Thoracic aorta endothelial cell (primary cell): ENCODE measurements around the gene FGF16. TPM values are rescaled to one million over a fixed set of nuclear protein-coding genes. Genes with fewer than 3 reads are reported as not detected.

Source experiments
- total RNA-seq: library from RNA; depleted of rRNA; stranded (reverse); fragments of >200 nt; gene quantifications from 2 replicates; pipeline ENCODE4 v1.2.3, GENCODE V29; 2012

Gene FGF16
- 5.2 and 6.7 TPM in 2 replicates for total RNA-seq

DNA sequence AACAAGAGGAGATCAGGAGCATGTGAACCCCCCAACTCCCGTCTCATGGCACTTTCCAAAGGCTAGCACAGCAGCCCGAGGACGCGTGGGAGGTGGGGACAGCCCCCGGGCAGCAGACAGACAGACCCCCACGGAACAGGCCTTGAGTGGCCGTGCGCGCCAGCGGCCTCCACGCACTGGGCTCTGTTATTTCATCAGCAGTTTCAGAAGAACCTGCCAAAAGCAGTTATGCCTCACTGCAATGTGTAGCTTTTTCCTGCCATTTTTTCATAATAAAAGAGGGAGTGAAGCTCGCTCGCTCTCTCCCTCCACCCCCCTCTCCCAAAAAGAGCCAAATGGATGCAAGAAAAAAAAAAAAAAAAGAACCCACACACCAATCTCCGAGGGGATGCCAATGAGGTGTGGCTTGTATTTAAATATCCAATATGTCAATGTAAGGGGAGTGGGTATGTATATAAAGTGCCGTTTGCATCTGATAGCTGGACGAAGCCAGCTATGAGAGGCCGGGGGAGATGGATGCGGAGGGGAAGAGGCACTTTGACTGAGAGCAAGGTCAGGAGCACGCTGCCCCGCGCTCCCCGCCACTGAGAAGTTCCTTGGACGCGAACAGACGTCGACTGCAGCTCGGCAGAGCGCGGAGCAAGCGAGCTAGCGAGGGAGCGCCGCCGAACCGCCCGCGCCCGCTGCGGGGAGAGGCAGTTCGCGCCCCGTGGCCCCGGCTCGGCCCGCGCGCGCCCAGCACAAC lies at the start of gene FGF16:
TSS of gene FGF16 (plus strand) at position 482 of the 745 bp plus-strand sequence. CDS start 286 bp downstream, outside the sequence.

